AG09319 (cell line): ENCODE results near the gene GRK6.

Experiments
- DNase-seq: peaks from one replicate; pipeline ENCODE4 v3.0.0-alpha.2; 2010; ENCODE audit warnings: low read depth; ENCODE audit errors: extremely low read depth
- TF ChIP-seq, protein P1 (sequence below): IDR thresholded peaks from 2 replicates; pipeline ENCODE4 v1.5.1; 2011; ENCODE audit warnings: low read depth, mild to moderate bottlenecking, inconsistent platforms, low read length, moderate library complexity

Gene GRK6

DNA sequence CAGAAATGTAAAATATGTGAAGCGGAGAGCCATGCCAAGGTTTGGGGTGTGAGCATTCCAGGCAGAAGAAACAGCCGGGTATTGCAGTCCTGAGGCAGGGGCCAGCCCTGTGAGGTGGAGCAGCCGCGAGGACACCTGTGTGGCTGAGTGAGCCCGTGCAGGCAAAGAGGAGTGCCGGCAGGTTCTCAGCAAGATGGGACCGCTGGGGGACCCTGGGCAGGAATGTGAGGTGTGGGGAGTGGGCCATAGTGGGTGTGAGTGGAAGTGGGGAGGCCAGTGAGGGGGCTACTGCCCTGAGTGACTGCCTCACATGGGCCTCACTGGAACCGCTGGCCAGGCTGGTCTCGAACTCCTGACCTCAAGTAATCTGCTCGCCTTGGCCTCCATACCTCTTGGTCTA lies 12.0 kb downstream of the GRK6 start:
- no peak for DNase-seq
- TF ChIP-seq, protein P1, sequence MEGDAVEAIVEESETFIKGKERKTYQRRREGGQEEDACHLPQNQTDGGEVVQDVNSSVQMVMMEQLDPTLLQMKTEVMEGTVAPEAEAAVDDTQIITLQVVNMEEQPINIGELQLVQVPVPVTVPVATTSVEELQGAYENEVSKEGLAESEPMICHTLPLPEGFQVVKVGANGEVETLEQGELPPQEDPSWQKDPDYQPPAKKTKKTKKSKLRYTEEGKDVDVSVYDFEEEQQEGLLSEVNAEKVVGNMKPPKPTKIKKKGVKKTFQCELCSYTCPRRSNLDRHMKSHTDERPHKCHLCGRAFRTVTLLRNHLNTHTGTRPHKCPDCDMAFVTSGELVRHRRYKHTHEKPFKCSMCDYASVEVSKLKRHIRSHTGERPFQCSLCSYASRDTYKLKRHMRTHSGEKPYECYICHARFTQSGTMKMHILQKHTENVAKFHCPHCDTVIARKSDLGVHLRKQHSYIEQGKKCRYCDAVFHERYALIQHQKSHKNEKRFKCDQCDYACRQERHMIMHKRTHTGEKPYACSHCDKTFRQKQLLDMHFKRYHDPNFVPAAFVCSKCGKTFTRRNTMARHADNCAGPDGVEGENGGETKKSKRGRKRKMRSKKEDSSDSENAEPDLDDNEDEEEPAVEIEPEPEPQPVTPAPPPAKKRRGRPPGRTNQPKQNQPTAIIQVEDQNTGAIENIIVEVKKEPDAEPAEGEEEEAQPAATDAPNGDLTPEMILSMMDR: no peak

DNA sequence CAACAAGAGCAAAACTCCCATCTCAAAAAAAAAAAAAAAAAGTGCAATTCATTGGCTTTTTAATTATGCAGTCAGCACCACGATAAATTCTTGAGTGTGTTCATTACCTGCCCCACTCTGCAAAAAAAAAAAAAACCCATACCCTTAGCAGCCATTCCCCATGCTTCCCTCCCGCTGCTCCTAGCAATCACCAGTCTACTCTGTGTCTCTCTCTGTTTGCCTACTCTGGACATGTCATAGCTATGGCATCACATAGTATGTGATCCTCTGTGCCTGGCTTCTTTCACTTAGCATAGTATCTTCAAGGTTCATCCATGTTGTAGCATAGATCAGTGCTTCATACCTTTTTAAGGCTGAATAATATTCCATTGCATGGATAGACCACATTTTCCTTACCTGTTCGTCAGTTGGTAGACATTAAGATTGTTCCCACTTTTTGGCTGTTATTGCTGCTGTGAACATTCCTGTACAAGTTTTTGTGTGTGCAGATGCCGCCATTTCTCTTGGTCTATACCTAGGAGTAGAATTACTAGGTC lies 13.1 kb downstream of the GRK6 start:
- TF ChIP-seq, protein P1: no peak
- DNase-seq: no peak

DNA sequence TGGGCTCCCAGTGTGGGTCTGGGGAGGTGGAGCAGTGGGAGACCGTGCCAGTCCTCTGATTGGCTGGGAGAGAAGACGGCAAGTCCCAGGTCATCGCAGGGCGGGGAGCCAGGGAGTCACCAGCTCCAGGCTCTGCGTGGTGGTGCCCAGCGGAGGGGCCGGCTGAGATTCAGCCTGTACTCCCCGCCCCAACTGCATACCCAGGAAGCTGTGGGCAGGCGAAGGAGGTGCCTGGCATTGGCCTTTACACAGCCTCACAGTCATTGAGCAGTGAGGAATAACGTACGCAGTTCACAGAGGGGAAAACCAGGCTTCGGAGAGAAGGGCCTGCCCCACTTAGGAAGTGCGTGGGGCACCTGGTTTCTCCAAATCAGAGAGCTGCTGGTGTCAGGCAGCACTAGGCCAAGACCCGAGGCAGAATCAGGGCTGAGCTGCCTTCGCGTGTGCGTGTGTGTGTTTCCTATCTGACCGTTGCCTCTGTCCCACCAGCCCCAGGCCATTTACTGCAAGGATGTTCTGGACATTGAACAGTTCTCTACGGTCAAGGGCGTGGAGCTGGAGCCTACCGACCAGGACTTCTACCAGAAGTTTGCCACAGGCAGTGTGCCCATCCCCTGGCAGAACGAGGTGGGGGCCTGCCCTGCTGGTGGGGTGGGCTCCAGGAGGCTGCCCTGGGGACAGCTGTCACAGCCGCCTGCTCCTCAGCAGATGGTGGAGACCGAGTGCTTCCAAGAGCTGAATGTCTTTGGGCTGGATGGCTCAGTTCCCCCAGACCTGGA lies 13.9 kb downstream of the GRK6 start:
- DNase-seq: no peak
- TF ChIP-seq, protein P1: no peak

DNA sequence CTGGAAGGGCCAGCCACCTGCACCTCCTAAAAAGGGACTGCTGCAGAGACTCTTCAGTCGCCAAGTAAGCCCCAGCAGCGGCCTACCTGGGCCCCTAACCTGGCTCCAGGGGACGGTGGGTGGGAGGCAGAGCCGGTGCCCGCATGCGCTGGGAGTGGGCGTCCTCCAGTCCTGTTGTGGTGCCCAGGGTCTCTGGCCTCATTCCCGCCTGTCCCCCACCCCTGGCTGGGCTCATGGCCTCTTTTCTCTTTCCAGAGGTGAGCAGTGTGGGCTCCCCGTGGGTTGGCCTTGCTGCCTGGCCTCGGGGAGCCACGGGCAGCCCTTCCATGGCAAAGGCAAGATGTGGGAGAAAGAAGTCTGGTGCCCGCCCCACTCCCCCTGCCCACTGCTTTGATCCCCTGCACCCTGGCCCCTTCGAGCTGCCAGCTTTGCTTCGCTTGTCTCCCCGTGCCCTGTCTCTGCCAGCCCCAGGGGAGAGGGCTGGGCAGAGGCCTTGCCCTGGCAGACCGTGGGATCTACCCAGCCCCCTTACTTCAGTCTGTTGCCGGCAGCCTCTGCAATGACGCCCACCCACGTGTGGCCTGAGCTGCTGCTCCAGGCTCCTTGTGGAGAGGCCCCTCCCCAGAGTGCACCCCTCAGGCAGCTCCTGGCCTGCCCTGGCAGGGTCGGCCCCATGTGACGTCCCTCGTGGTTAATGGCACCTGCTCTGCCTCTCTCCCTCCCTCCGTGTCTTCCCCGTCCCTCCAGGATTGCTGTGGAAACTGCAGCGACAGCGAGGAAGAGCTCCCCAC lies 14.7 kb downstream of the GRK6 start:
- no peak for DNase-seq
- TF ChIP-seq, protein P1: no peak

DNA sequence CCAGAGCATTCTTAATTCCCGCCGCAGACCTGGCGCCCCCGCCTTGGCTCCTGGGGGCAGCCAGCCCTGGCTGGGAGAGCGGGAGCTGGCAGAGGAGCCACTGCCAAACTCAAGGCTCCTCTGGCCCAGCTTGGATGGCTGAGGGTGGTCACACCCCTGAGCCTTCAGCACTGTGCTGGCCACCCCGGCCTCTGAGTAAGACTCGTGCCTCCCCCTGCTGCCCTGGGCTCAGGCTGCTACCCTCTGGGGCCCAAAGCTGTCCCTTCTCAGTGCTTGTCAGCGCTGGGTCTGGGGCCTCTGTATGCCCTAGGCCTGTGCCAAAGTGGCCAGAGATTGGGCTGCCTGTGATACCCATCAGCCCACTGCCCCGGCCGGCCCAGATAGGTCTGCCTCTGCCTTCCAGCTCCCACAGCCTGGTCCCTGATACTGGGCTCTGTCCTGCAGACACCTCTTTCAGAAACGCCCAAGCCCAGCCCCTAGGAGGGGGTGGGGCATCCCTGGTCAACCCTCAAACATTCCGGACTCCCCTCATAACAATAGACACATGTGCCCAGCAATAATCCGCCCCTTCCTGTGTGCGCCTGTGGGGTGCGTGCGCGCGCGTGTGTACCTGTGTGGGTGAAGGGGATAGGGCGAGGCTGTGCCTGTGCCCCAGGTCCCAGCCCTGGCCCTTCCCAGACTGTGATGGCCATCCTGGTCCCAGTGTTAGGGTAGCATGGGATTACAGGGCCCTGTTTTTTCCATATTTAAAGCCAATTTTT lies 15.8 kb downstream of the GRK6 start:
- no peak for DNase-seq
- TF ChIP-seq, protein P1: no peak

DNA sequence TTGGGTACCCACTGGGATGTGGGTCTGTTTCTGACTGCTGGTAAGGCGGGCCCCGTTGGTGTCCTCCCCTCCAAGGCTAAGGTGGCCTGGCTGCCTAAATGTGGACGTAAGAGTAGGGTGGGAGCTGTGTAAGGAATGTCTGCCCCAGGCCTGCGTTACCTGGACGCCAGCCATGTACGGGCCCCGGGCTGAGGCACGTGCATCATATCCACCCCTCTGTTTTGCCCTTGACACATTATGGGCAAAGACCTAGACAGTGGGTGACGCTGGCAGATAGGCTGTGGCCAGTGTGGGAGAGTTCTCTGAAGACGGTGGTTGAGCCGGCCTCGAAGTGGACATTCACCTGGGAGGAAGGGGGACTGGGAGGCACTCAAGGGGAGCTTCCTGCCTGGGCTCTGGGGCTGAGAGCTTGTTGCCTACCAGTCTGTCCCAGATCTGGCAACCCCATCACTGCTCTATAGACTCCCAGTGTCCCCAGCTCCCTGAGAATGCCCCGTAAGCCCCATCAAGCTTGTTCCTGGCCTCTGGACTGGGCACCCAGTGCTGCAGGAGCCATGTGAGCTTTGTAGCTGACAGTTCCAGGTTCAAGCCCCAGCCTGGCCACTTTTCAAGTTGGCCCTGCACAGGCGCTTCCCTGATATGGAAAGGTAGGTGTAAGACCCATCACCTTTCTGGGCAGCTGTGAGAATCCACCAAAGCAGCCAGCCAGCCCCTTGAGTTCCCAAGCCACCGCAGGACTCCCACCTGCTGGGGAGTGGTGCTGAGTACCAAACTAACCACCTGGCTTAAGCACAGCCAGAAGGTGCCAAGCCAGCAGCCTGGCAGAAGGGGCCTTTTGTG lies 16.9 kb downstream of the GRK6 start:
- DNase-seq: no peak
- TF ChIP-seq, protein P1: no peak
